Liver (tissue), 9 donors: ENCODE data around the gene GLT6D1. TPM values are rescaled to one million over a fixed set of nuclear protein-coding genes. Genes with fewer than 3 reads are reported as not detected.

Experiments
- DNase-seq: peaks from one replicate; pipeline ENCODE4 v3.0.0-alpha.2; 2017; ENCODE audit warnings: low spot score
- H3K27ac ChIP-seq, 2 donors: one replicate each; pipeline ENCODE4 v1.7.0; 2013; ENCODE audit warnings: inconsistent platforms in 2 of 2, low read length in 2 of 2, control low read depth in 1 of 2, low read depth in 1 of 2, mild to moderate bottlenecking in 1 of 2
- H3K27me3 ChIP-seq, 4 donors: one replicate each; pipeline versions ENCODE4 v1.6.1 to v1.7.0; 2013; ENCODE audit warnings: low read length in 3 of 4, inconsistent platforms in 1 of 4, mild to moderate bottlenecking in 1 of 4, moderate library complexity in 1 of 4; ENCODE audit not compliant: control insufficient read depth in 4 of 4, insufficient read depth in 4 of 4
- H3K36me3 ChIP-seq, 4 donors: one replicate each; pipeline versions ENCODE4 v1.6.1 to v1.7.0; 2013; ENCODE audit warnings: low read length in 3 of 4, mild to moderate bottlenecking in 3 of 4, low read depth in 1 of 4, moderate library complexity in 1 of 4; ENCODE audit not compliant: control insufficient read depth in 4 of 4, insufficient read depth in 3 of 4
- H3K4me1 ChIP-seq, 4 donors: one replicate each; pipeline versions ENCODE4 v1.6.1 to v1.7.0; 2013; ENCODE audit warnings: low read length in 3 of 4, mild to moderate bottlenecking in 3 of 4, moderate library complexity in 1 of 4; ENCODE audit not compliant: control insufficient read depth in 4 of 4, insufficient read depth in 4 of 4
- H3K4me3 ChIP-seq, 3 donors: one replicate each; pipeline versions ENCODE4 v1.6.1 to v1.7.0; 2013; ENCODE audit warnings: low read length in 3 of 3, control low read depth in 1 of 3, low read depth in 1 of 3, mild to moderate bottlenecking in 1 of 3
- H3K9ac ChIP-seq, 2 donors: one replicate each; pipeline ENCODE4 v1.7.0; 2013; ENCODE audit warnings: low read length in 2 of 2, mild to moderate bottlenecking in 2 of 2, moderate library complexity in 2 of 2, control low read depth in 1 of 2, low read depth in 1 of 2
- H3K9me3 ChIP-seq, 4 donors: one replicate each; pipeline versions ENCODE4 v1.6.1 to v1.7.0; 2013; ENCODE audit warnings: low read length in 3 of 4; ENCODE audit not compliant: control insufficient read depth in 4 of 4
- FOXA2 ChIP-seq: IDR thresholded peaks from 2 replicates; pipeline ENCODE4 v1.6.1; 2016; ENCODE audit warnings: antibody characterized with exemption
- GABPA ChIP-seq, 2 donors: IDR thresholded peaks in 1 of 2; conservative IDR thresholded peaks in 1 of 2; 2 replicates each; pipeline ENCODE4 v1.6.1; 2016; ENCODE audit warnings: antibody characterized with exemption in 2 of 2, mild to moderate bottlenecking in 1 of 2, moderate library complexity in 1 of 2
- HNF4A ChIP-seq, 2 donors: conservative IDR thresholded peaks; 2 replicates each; pipeline ENCODE4 v1.6.1; 2016; ENCODE audit warnings: antibody characterized with exemption in 2 of 2, mild to moderate bottlenecking in 2 of 2
- JUND ChIP-seq, 2 donors: IDR thresholded peaks; 2 replicates each; pipeline ENCODE4 v1.6.1; 2016; ENCODE audit warnings: antibody characterized with exemption in 2 of 2
- NR2F2 ChIP-seq: IDR thresholded peaks from 2 replicates; pipeline ENCODE4 v1.6.1; 2016; ENCODE audit warnings: antibody characterized with exemption
- RAD21 ChIP-seq, 2 donors: IDR thresholded peaks; 2 replicates each; pipeline ENCODE4 v1.6.1; 2016; ENCODE audit warnings: antibody characterized with exemption in 2 of 2, mild to moderate bottlenecking in 2 of 2
- RXRA ChIP-seq, 2 donors: IDR thresholded peaks; 2 replicates each; pipeline ENCODE4 v1.6.1; 2017 to 2018; ENCODE audit warnings: antibody characterized with exemption in 2 of 2, mild to moderate bottlenecking in 1 of 2
- SP1 ChIP-seq: IDR thresholded peaks from 2 replicates; pipeline ENCODE4 v1.6.1; 2018; ENCODE audit warnings: antibody characterized with exemption, mild to moderate bottlenecking
- WGBS: extraction: QIAGEN DNeasy Blood & Tissue Kit; methylation state at CpG from one replicate; pipeline ENCODE4 v1.1.7; 2013; 5-methylcytosine and 5-hydroxymethylcytosine counted together
- polyA plus RNA-seq, 2 donors: library from polyadenylated mRNA; stranded (reverse) in 1 of 2; unstranded in 1 of 2; fragments of 200-250 nt in 1 of 2; fragments of >200 nt in 1 of 2; fragmentation: Nextera tagmentation in 1 of 2; extraction: Ambion mirVana in 1 of 2; gene quantifications; one replicate each; pipeline versions ENCODE4 v1.2.1 to v1.2.3, GENCODE V29; 2013 to 2015
- total RNA-seq, 2 donors: library from RNA; depleted of rRNA; stranded (reverse); fragments of >200 nt; gene quantifications; one replicate each; pipeline ENCODE4 v1.2.3, GENCODE V29; 2014
- TF ChIP-seq, protein P1 (sequence below): IDR thresholded peaks from 2 replicates; pipeline ENCODE4 v1.6.1; 2016; ENCODE audit warnings: antibody characterized with exemption, mild to moderate bottlenecking
- TF ChIP-seq, protein P2 (sequence below): IDR thresholded peaks from 2 replicates; pipeline ENCODE4 v1.6.1; 2016; ENCODE audit warnings: antibody characterized with exemption
- TF ChIP-seq, protein P3 (sequence below): IDR thresholded peaks from 2 replicates; pipeline ENCODE4 v1.6.1; 2016; ENCODE audit warnings: antibody characterized with exemption
- donor health status: healthy.
- donor health status: healthy.
- donor health status: healthy.
- donor health status: healthy.
- donor health status: healthy.

GLT6D1 gene
- total and polyA plus RNA-seq, 4 donors: not detected

DNA sequence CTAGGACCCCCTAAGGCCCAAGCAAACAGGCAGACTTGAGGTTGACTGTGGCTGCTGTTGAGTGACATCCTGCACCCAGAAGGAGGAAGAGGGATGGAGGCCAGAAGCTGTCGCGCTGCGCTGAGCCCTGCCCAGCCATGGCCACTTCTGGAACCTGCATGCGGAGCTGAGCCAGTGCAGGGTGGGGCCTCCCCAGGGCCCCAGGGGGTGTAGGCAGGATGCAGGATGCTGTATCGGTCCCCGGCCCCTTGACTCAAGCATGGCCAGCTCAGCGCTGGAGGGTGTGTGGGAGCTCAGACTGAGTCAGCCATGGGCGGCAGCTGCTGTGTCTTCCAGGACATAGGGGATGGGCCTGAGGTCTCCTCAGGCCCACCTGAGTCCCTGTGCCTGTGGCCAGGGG, 26.9 kb downstream of the GLT6D1 start:
- TF ChIP-seq RAD21 (IDR thresholded peaks at IDR 0.05) (no peak), HNF4A (conservative IDR thresholded peaks at IDR 0.05) (no peak), SP1 (no peak), RXRA (IDR thresholded peaks at IDR 0.05) (no peak), GABPA (IDR thresholded peaks at IDR 0.05 in 1 of 2, conservative IDR thresholded peaks at IDR 0.05 in 1 of 2) (no peak), FOXA2 (no peak), JUND (IDR thresholded peaks at IDR 0.05) (no peak), NR2F2 (no peak)
- TF ChIP-seq, protein P1, sequence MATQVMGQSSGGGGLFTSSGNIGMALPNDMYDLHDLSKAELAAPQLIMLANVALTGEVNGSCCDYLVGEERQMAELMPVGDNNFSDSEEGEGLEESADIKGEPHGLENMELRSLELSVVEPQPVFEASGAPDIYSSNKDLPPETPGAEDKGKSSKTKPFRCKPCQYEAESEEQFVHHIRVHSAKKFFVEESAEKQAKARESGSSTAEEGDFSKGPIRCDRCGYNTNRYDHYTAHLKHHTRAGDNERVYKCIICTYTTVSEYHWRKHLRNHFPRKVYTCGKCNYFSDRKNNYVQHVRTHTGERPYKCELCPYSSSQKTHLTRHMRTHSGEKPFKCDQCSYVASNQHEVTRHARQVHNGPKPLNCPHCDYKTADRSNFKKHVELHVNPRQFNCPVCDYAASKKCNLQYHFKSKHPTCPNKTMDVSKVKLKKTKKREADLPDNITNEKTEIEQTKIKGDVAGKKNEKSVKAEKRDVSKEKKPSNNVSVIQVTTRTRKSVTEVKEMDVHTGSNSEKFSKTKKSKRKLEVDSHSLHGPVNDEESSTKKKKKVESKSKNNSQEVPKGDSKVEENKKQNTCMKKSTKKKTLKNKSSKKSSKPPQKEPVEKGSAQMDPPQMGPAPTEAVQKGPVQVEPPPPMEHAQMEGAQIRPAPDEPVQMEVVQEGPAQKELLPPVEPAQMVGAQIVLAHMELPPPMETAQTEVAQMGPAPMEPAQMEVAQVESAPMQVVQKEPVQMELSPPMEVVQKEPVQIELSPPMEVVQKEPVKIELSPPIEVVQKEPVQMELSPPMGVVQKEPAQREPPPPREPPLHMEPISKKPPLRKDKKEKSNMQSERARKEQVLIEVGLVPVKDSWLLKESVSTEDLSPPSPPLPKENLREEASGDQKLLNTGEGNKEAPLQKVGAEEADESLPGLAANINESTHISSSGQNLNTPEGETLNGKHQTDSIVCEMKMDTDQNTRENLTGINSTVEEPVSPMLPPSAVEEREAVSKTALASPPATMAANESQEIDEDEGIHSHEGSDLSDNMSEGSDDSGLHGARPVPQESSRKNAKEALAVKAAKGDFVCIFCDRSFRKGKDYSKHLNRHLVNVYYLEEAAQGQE: no peak
- TF ChIP-seq, protein P2, sequence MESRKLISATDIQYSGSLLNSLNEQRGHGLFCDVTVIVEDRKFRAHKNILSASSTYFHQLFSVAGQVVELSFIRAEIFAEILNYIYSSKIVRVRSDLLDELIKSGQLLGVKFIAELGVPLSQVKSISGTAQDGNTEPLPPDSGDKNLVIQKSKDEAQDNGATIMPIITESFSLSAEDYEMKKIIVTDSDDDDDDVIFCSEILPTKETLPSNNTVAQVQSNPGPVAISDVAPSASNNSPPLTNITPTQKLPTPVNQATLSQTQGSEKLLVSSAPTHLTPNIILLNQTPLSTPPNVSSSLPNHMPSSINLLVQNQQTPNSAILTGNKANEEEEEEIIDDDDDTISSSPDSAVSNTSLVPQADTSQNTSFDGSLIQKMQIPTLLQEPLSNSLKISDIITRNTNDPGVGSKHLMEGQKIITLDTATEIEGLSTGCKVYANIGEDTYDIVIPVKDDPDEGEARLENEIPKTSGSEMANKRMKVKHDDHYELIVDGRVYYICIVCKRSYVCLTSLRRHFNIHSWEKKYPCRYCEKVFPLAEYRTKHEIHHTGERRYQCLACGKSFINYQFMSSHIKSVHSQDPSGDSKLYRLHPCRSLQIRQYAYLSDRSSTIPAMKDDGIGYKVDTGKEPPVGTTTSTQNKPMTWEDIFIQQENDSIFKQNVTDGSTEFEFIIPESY: no peak
- Histone ChIP-seq H3K27me3 (peaks cover 0 to 3% (median 0%) of the 10 kb centered on the region in 4 donors), H3K9ac (no peak overlapping the region), H3K27ac (no peak overlapping the region), H3K36me3 (no peaks in the 10 kb centered on the region), H3K4me1 (no peaks in the 10 kb centered on the region), H3K9me3 (no peaks in the 10 kb centered on the region), H3K4me3 (no peak overlapping the region)
- DNase-seq: no peak
- WGBS: 92% methylated on average over 8 of the region's 8 CpGs

DNA sequence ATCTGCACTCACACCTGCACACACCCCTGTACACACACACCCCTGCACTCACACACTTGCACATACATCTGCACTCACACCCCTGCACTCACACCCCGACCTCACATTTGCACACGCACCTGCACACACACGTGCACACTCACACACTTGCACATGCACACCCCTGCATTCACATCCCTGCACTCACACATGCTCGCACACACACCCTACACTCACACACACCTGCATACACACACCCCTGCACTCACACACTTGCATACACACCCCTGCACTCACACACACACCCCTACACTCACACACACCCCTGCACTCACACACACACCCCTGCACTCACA, 27.5 kb downstream of the GLT6D1 start:
- no peak for DNase-seq
- peaks cover 0 to 3% (median 0%) of the 10 kb centered on the region in 4 donors for H3K27me3 ChIP-seq

DNA sequence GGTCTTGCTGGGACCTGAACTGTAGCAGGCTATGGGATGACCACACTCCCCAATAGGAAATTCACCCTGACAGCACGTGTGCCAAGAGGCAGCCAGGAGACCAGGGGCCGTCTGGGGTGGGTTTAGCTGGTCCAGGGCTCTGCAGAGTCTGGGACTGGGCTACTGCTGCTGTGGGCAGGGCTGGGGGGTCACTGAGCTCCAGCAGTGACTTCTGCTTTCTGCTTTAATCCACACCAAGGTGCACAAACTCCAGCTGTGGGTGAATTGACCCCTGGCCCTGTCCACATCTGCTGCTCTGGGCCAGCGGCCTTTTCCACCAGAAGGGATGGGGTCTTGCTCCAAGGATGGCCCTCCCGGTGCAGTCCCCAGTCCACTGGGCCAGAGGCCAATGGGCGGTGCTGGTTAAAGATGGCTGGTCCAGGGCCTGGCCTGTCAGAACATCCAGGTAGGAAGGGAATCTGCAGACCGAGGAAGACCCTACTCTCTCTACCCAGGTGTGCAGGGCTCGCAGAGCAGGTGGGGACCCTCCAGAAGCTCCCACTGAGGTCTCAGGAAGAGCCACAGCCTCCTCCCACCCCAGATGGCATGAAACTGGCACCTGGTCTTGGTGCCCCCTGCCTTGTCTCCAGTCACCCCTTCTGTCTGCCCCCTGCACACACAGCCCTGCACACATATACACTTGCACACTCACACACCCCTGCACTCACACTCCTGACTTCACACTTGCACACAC, 28.0 kb downstream of the GLT6D1 start:
- H3K27me3 ChIP-seq: peaks cover 0 to 3% (median 0%) of the 10 kb centered on the region in 4 donors
- H3K4me1 ChIP-seq: no peaks in the 10 kb centered on the region
- DNase-seq: no peak
- 83% methylated on average over 7 of the region's 7 CpGs for WGBS
- no peak overlapping the region for H3K27ac ChIP-seq
- no peak overlapping the region for H3K4me3 ChIP-seq
- TF ChIP-seq, protein P1: no peak
- H3K9ac ChIP-seq: no peak overlapping the region
- H3K9me3 ChIP-seq: no peaks in the 10 kb centered on the region
- no peaks in the 10 kb centered on the region for H3K36me3 ChIP-seq

More for the DNA sequence above, 27.5 kb downstream of the GLT6D1 start:
- 44% methylated on average over 4 of the region's 4 CpGs for WGBS
- H3K4me3 ChIP-seq: no peak overlapping the region
- no peaks in the 10 kb centered on the region for H3K4me1 ChIP-seq
- H3K9ac ChIP-seq: no peak overlapping the region
- TF ChIP-seq RXRA (IDR thresholded peaks at IDR 0.05) (no peak), SP1 (no peak)
- TF ChIP-seq, protein P3, sequence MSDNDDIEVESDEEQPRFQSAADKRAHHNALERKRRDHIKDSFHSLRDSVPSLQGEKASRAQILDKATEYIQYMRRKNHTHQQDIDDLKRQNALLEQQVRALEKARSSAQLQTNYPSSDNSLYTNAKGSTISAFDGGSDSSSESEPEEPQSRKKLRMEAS: no peak
- no peaks in the 10 kb centered on the region for H3K9me3 ChIP-seq
- no peaks in the 10 kb centered on the region for H3K36me3 ChIP-seq
- no peak overlapping the region for H3K27ac ChIP-seq
